ENCODE measurements around the gene ADGRF4.

- TF ChIP-seq POLR2A (IDR thresholded peaks at IDR 0.05; ENCODE audit: low read depth, low read length) (no peak), POLR2AphosphoS5 (IDR thresholded peaks at IDR 0.05; ENCODE audit: low read depth, low read length) (no peak), TAF1 (IDR thresholded peaks at IDR 0.05; ENCODE audit: low read depth, low read length) (no peak), POU2F2 (IDR thresholded peaks at IDR 0.05; ENCODE audit: low read depth, low read length) (no peak)
Measured at GRCh38 chr6:47678739-47679138, 19.6 kb upstream of the ADGRF4 start.
